Measurements from ENCODE around the gene PPM1F. TPM values are rescaled to one million over a fixed set of nuclear protein-coding genes. Genes with fewer than 3 reads are reported as not detected.
A peak's percentile ranks its signal among the peaks of the same experiment; 100 is the strongest.
"Not testable (repeated sequence)": the region's sequence is repeated elsewhere in the genome, so short reads cannot be mapped to it uniquely, and the experiment has no call there.

Gene PPM1F
- polyA plus RNA-seq, 1 donor (not counting 4 experiments of a cell fraction or from before 2014, with no cell fraction given) = 18.2 TPM

DNA sequence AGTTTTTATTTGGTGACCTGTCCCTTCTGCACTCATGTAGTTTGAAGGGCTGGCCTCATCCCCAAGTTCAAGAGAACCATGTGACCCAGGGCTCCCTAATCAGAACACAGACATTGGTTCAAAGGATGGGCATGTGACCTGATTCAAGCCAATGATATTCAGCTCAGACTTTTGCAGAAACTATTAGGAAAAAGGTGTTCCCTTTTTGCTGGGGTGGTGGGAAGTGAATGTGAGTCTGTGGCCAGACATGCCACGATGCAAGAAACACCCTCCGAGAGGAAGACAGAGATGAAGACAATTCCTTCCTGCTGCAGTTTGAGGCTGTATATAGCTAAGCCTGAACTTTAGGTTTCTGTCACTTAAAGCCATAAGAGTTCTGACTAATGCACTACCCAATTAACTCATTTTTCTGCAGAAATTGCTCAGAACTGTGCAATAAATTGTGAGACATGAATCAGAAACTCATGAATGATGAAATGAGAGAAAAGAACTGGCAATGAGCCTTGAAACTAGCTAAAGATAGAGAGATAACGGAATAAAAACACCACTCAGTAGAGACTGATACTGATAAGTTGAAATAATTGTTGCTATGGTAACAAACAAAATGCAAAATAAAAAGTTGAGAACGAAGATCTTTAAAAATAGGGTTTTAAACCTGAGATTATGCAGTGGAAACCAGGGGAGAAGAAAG, 76.0 kb downstream of the PPM1F start:
- Histone ChIP-seq H3K4me3 (ENCODE audit: control insufficient read depth in 2 of 3, extremely low read depth in 1 of 3, insufficient read depth in 2 of 3, low read depth in 1 of 3, low read length in 3 of 3) (no peak overlapping the region), H3K9me1 (ENCODE audit: control insufficient read depth, extremely low read depth, insufficient read depth, low read length) (no peaks in the 10 kb centered on the region), H2AFZ (ENCODE audit: control insufficient read depth, low read length) (no peak overlapping the region), H3K79me2 (ENCODE audit: control insufficient read depth, insufficient read depth, low read length) (no peaks in the 10 kb centered on the region), H3K4me2 (ENCODE audit: control insufficient read depth, extremely low read depth, insufficient read depth, low read depth, low read length) (no peak overlapping the region), H4K20me1 (ENCODE audit: control insufficient read depth, extremely low read depth, insufficient read depth, low read length) (no peaks in the 10 kb centered on the region), H3K9me3 (ENCODE audit: control insufficient read depth, low read depth, low read length) (no peaks in the 10 kb centered on the region), H3K36me3 (ENCODE audit: control insufficient read depth in 2 of 2, extremely low read depth in 1 of 2, insufficient read depth in 2 of 2, low read length in 2 of 2) (no peaks in the 10 kb centered on the region), H3K4me1 (ENCODE audit: control insufficient read depth, extremely low read depth, insufficient read depth, low read length) (peaks cover 4% of the 10 kb centered on the region), H3K27ac (ENCODE audit: control insufficient read depth, insufficient read depth, low read length) (peak overlapping the region; percentile 26), H3K27me3 (ENCODE audit: control insufficient read depth, extremely low read depth, insufficient read depth, low read length) (no peaks in the 10 kb centered on the region), H3K9ac (ENCODE audit: control insufficient read depth, extremely low read depth, insufficient read depth, low read length) (no peak overlapping the region)
- TF ChIP-seq, protein P1, sequence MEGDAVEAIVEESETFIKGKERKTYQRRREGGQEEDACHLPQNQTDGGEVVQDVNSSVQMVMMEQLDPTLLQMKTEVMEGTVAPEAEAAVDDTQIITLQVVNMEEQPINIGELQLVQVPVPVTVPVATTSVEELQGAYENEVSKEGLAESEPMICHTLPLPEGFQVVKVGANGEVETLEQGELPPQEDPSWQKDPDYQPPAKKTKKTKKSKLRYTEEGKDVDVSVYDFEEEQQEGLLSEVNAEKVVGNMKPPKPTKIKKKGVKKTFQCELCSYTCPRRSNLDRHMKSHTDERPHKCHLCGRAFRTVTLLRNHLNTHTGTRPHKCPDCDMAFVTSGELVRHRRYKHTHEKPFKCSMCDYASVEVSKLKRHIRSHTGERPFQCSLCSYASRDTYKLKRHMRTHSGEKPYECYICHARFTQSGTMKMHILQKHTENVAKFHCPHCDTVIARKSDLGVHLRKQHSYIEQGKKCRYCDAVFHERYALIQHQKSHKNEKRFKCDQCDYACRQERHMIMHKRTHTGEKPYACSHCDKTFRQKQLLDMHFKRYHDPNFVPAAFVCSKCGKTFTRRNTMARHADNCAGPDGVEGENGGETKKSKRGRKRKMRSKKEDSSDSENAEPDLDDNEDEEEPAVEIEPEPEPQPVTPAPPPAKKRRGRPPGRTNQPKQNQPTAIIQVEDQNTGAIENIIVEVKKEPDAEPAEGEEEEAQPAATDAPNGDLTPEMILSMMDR (optimal IDR thresholded peaks at IDR 0.05 in 1 of 3, IDR thresholded peaks at IDR 0.05 in 1 of 3, conservative IDR thresholded peaks at IDR 0.05 in 1 of 3; ENCODE audit: extremely low read depth in 1 of 3, insufficient read depth in 2 of 3, low read length in 3 of 3) = no peak
- TF ChIP-seq EZH2 (IDR thresholded peaks at IDR 0.05; ENCODE audit: low read length) = no peak
- dilution Hi-C loops (cut with MboI; ENCODE audit: extremely low pct_ligation_motif_present, low sequenced_read_pairs) = no loop called here
- DNase-seq (ENCODE audit: low read depth, low spot score) (no peak), FAIRE-seq (no peak)

DNA sequence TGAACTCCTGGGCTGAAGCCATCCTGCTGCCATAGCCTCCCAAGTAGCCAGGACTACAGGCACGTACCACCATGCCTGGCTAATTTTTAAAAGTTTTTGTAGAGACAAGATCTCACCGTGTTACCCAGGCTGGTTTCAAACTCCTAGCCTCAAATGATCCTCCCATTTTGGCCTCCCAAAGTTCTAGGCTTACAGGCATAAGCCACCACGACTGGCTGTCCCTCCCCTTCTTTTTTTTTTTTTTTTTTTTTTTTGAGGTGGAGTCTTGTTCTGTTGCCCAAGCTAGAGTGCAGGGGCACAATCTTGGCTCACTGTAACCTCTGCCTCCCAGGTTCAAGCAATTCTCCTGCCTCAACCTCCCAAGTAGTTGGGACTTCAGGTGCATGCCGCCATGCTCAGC, 77.7 kb downstream of the PPM1F start:
- H3K27me3 ChIP-seq (ENCODE audit: control insufficient read depth, extremely low read depth, insufficient read depth, low read length); H2AFZ ChIP-seq (ENCODE audit: control insufficient read depth, low read length); H3K36me3 ChIP-seq (ENCODE audit: control insufficient read depth in 2 of 2, extremely low read depth in 1 of 2, insufficient read depth in 2 of 2, low read length in 2 of 2); FAIRE-seq; H3K9me3 ChIP-seq (ENCODE audit: control insufficient read depth, low read depth, low read length); H3K9me1 ChIP-seq (ENCODE audit: control insufficient read depth, extremely low read depth, insufficient read depth, low read length); H3K4me2 ChIP-seq (ENCODE audit: control insufficient read depth, extremely low read depth, insufficient read depth, low read depth, low read length); dilution Hi-C loops (cut with MboI; ENCODE audit: extremely low pct_ligation_motif_present, low sequenced_read_pairs); H3K27ac ChIP-seq (ENCODE audit: control insufficient read depth, insufficient read depth, low read length); DNase-seq (ENCODE audit: low read depth, low spot score); H3K4me3 ChIP-seq (ENCODE audit: control insufficient read depth in 2 of 3, extremely low read depth in 1 of 3, insufficient read depth in 2 of 3, low read depth in 1 of 3, low read length in 3 of 3); H3K9ac ChIP-seq (ENCODE audit: control insufficient read depth, extremely low read depth, insufficient read depth, low read length); H3K79me2 ChIP-seq (ENCODE audit: control insufficient read depth, insufficient read depth, low read length); H4K20me1 ChIP-seq (ENCODE audit: control insufficient read depth, extremely low read depth, insufficient read depth, low read length); H3K4me1 ChIP-seq (ENCODE audit: control insufficient read depth, extremely low read depth, insufficient read depth, low read length): not testable (repeated sequence)

DNA sequence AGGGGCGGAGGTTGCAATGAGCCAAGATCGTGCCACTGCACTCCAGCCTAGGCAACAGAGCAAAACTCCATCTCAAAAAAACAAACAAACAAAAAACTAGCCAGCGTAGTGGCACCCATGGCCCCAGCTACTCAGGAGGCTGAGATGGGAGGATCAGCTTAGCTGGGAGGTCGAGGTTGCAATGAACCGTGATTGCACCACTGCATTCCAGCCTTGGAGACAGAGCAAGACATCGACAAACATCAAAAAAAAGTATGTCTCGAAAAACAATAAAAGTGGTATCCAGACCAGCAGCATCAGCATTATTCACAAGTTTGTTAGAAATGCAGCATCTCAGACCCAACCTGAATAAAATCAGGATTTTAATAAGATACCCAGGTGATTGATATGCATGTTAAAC, 79.0 kb downstream of the PPM1F start:
- Histone ChIP-seq H3K36me3 (ENCODE audit: control insufficient read depth in 2 of 2, extremely low read depth in 1 of 2, insufficient read depth in 2 of 2, low read length in 2 of 2) (no peaks in the 10 kb centered on the region), H4K20me1 (ENCODE audit: control insufficient read depth, extremely low read depth, insufficient read depth, low read length) (no peaks in the 10 kb centered on the region), H3K4me2 (ENCODE audit: control insufficient read depth, extremely low read depth, insufficient read depth, low read depth, low read length) (no peak overlapping the region), H3K4me1 (ENCODE audit: control insufficient read depth, extremely low read depth, insufficient read depth, low read length) (peaks cover 4% of the 10 kb centered on the region), H3K27me3 (ENCODE audit: control insufficient read depth, extremely low read depth, insufficient read depth, low read length) (no peaks in the 10 kb centered on the region), H2AFZ (ENCODE audit: control insufficient read depth, low read length) (no peak overlapping the region), H3K9me1 (ENCODE audit: control insufficient read depth, extremely low read depth, insufficient read depth, low read length) (no peaks in the 10 kb centered on the region), H3K9me3 (ENCODE audit: control insufficient read depth, low read depth, low read length) (no peaks in the 10 kb centered on the region), H3K27ac (ENCODE audit: control insufficient read depth, insufficient read depth, low read length) (no peak overlapping the region), H3K79me2 (ENCODE audit: control insufficient read depth, insufficient read depth, low read length) (no peaks in the 10 kb centered on the region), H3K9ac (ENCODE audit: control insufficient read depth, extremely low read depth, insufficient read depth, low read length) (no peak overlapping the region), H3K4me3 (ENCODE audit: control insufficient read depth in 2 of 3, extremely low read depth in 1 of 3, insufficient read depth in 2 of 3, low read depth in 1 of 3, low read length in 3 of 3) (no peak overlapping the region)
- FAIRE-seq (no peak), DNase-seq (ENCODE audit: low read depth, low spot score) (no peak)
- dilution Hi-C loops (cut with MboI; ENCODE audit: extremely low pct_ligation_motif_present, low sequenced_read_pairs) = no loop called here
- TF ChIP-seq EZH2 (IDR thresholded peaks at IDR 0.05; ENCODE audit: low read length) = no peak
- TF ChIP-seq, protein P1 (optimal IDR thresholded peaks at IDR 0.05 in 1 of 3, IDR thresholded peaks at IDR 0.05 in 1 of 3, conservative IDR thresholded peaks at IDR 0.05 in 1 of 3; ENCODE audit: extremely low read depth in 1 of 3, insufficient read depth in 2 of 3, low read length in 3 of 3) = no peak

DNA sequence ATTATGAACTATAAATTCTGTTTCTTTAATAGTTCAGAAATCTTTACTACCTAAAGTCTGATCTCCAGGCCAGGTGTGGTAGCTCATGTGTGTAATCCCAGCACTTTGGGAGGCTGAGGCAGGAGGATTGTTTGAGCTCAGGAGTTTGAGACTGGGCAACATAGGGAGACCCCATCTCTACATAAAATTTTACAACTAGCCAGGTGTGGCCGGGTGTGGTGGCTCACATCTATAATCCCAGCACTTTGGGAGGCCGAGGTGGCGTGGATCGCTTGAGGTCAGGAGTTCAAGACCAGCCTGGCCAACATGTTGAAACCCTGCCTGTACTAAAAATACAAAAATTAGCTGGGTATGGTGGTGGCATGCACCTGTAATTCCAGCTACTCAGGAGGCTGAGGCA, 79.9 kb downstream of the PPM1F start:
- H3K79me2 ChIP-seq (ENCODE audit: control insufficient read depth, insufficient read depth, low read length); H3K27ac ChIP-seq (ENCODE audit: control insufficient read depth, insufficient read depth, low read length); H3K4me1 ChIP-seq (ENCODE audit: control insufficient read depth, extremely low read depth, insufficient read depth, low read length); H3K9me3 ChIP-seq (ENCODE audit: control insufficient read depth, low read depth, low read length); H3K9ac ChIP-seq (ENCODE audit: control insufficient read depth, extremely low read depth, insufficient read depth, low read length); FAIRE-seq; H3K9me1 ChIP-seq (ENCODE audit: control insufficient read depth, extremely low read depth, insufficient read depth, low read length); H3K4me2 ChIP-seq (ENCODE audit: control insufficient read depth, extremely low read depth, insufficient read depth, low read depth, low read length); H3K4me3 ChIP-seq (ENCODE audit: control insufficient read depth in 2 of 3, extremely low read depth in 1 of 3, insufficient read depth in 2 of 3, low read depth in 1 of 3, low read length in 3 of 3); H2AFZ ChIP-seq (ENCODE audit: control insufficient read depth, low read length); H3K27me3 ChIP-seq (ENCODE audit: control insufficient read depth, extremely low read depth, insufficient read depth, low read length); H4K20me1 ChIP-seq (ENCODE audit: control insufficient read depth, extremely low read depth, insufficient read depth, low read length); dilution Hi-C loops (cut with MboI; ENCODE audit: extremely low pct_ligation_motif_present, low sequenced_read_pairs); DNase-seq (ENCODE audit: low read depth, low spot score); H3K36me3 ChIP-seq (ENCODE audit: control insufficient read depth in 2 of 2, extremely low read depth in 1 of 2, insufficient read depth in 2 of 2, low read length in 2 of 2): not testable (repeated sequence)

All from keratinocyte (primary cell).